ENCODE data around the gene DOP1A.
"Not testable (repeated sequence)": the region's sequence is repeated elsewhere in the genome, so short reads cannot be mapped to it uniquely, and the experiment has no call there.

Gene DOP1A

GRCh38 chr6:83151114-83151513 lies 83.6 kb downstream of the DOP1A start:
- DNase-seq (ENCODE audit: low read depth) = no peak

DNA sequence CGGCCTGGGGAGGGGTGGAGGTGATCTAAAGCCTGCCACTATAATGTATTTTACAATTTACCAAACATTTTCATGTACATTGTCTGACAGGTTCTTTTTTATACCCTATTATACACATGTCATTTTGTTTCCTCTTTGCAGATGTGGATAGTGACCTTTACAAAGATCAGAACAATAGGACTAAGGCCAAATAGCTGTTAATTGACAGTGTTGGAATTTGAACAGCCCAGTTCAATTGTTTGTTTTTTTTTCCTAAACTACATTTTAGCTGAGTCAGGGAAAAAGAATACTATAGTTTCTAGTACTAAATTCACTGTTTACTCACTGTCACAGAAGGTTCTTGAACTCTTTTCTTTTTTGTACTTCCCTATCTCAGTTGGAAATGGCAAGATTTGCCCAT lies 85.4 kb downstream of the DOP1A start:
- no peak for DNase-seq (ENCODE audit: low read depth)

DNA sequence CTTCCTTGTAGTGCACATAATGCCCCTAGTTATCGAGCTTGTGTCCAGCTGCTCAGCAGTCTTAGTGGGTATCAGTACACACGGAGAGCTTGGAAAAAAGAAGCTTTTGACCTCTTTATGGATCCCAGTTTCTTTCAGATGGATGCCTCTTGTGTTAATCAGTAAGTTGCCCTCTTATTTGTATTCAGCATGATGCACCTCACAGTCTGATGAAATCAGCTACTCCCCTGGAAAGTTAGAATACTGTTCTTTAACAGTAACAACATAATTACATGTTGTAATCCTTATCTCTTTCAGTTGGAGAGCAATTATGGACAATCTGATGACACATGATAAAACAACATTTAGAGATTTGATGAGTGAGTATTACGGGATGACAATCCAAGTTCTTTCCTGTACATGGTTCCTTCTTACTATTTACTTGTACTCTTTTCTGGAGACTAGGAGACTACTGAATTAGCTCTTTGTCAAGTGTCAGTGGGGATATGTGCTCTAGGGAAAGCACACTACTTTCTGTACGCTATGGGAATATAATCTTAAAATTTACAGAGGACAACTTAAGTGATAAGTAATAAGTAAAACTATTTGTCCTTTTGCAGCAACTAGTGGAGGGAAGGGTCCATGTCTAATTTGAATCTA lies 86.5 kb downstream of the DOP1A start:
- no peak for DNase-seq (ENCODE audit: low read depth)

GRCh38 chr6:83155794-83156193 lies 88.3 kb downstream of the DOP1A start:
- no peak for DNase-seq (ENCODE audit: low read depth)

- DNase-seq (ENCODE audit: low read depth) = no peak
These were observed 92.7 kb downstream of the DOP1A start for GRCh38 chr6:83160167-83160566.

GRCh38 chr6:83167726-83168278 lies 100.3 kb downstream of the DOP1A start:
- DNase-seq (ENCODE audit: low read depth) = no peak

- no peak for DNase-seq (ENCODE audit: low read depth)
These were observed 101.1 kb downstream of the DOP1A start for GRCh38 chr6:83168556-83168955.

DNA sequence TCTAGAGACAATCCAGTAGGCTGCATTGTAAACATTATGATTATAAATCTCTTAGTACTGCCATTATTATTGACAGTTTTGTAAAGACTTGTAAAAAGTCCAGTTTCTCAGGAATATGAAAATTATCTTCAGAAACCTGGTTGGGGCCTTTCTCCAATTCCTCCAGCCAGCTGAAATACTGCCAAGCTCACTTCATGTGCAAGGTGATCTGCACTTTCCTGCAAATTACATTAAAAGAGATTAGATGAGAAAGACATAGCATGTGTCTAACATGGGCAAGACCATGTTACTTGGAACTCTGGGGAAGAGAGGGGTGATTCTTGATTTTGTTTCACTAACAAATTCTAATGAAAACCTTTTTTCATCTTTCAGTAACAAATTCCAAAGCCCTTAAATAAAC lies 101.6 kb downstream of the DOP1A start:
- no peak for DNase-seq (ENCODE audit: low read depth)

DNA sequence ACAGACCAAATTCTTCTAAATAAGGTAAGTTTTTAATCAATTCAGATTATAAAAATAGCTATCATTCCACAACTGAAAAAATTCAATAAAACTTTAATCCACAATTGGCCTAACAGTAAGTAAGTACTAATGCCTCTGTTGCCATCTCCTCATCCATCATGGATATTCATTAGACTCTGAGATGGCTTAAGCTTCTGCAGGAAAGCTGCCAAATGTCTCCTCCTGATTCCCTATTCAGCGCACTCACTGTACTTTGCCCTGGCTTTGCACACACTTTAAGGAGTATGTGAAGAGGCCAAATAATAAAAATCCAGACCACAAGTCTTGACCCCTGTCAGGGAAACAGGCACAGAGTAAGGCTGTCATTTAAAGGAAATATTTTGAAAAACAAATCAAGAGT lies 102.0 kb downstream of the DOP1A start:
- DNase-seq (ENCODE audit: low read depth) = no peak

DNA sequence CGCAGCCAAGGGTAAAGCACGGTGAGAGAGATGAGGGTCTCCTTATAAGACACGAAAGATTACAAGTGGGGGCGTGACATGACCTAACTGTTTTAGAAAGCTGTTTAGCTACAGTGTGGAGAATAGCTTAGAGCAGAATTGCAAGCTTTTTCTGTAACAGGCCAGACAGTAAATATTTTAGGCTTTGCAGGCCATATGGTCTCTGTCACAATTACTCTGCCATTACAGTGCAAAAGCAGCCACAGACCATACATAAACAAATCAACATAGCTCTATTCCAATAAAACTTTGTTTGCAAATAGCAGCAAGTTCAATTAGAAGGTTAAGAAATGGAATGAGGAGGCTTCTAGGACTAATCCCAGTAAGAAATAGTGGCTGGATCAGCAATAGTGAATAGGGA lies 108.8 kb downstream of the DOP1A start:
- DNase-seq (ENCODE audit: low read depth) = no peak

DNA sequence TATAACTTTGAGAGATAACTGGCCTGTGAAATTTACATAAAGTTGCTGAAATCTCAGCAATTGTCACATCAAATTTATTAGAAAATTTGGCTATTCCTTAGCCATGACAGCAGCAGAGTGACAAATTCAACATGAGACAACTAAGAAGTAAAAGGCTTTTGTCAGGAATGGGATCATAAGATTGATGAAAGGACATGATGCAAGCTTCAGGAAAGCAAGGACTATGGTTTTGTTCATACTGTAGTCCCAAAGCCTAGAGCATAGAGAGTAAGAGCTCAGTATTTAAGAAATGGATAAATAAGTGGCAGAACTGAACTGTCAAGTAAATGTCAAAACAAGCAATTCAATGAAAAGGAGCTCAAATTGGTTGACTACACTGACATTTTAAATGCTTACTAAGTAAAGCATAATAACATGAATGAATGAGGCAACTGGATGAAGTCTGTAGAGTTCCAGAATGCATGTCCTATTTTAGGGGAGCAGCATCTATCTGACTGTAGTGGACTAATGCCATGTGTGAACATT lies 113.0 kb downstream of the DOP1A start:
- DNase-seq (ENCODE audit: low read depth) = no peak

GRCh38 chr6:83182114-83182513 lies 114.6 kb downstream of the DOP1A start:
- no peak for DNase-seq (ENCODE audit: low read depth)

GRCh38 chr6:83183082-83183828 lies 115.8 kb downstream of the DOP1A start:
- peak; percentile 92 for DNase-seq (ENCODE audit: low read depth)

DNA sequence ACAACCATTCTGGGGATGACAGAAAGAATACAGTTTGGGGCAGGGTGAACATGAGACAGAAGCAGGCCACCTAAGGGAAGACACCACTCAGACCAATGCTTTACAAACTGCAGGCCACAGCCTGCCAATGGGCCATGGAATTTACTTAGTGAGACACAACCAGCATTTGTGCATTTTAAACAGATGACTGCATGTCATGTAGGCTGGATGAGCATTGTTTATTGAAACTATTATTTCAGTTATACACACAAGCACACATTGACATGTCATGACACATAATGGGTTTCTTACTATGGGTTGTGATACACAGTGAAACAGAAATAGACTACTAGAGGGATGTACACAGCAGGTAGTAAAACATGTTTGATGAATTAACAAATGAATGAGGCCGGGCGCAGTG lies 117.6 kb downstream of the DOP1A start:
- DNase-seq (ENCODE audit: low read depth) = no peak

DNA sequence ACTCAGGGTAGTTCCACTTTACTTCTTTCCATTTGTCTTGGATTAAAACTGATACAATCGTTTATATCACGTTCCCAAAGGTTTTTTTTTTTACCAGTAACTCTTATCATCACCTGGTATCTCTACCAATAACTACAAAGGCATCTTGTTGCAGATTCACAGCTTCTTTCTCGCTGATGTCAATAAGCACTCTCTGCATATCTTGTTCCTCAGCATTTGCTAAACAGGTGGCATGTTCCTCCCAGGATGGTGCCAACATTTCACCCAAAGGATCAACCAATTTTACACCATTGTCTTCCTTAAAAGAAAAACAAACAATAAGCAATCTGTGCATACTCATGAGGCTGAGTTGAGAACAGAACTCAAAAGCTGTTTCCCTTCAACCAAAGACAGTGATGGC lies 121.0 kb downstream of the DOP1A start:
- DNase-seq (ENCODE audit: low read depth) = no peak

GRCh38 chr6:83190626-83191025 lies 123.2 kb downstream of the DOP1A start:
- no peak for DNase-seq (ENCODE audit: low read depth)

- not testable (repeated sequence) for DNase-seq (ENCODE audit: low read depth)
These were observed 124.5 kb downstream of the DOP1A start for GRCh38 chr6:83191974-83192373.

- DNase-seq (ENCODE audit: low read depth) = no peak
These were observed 125.0 kb downstream of the DOP1A start for GRCh38 chr6:83192456-83192855.

DNA sequence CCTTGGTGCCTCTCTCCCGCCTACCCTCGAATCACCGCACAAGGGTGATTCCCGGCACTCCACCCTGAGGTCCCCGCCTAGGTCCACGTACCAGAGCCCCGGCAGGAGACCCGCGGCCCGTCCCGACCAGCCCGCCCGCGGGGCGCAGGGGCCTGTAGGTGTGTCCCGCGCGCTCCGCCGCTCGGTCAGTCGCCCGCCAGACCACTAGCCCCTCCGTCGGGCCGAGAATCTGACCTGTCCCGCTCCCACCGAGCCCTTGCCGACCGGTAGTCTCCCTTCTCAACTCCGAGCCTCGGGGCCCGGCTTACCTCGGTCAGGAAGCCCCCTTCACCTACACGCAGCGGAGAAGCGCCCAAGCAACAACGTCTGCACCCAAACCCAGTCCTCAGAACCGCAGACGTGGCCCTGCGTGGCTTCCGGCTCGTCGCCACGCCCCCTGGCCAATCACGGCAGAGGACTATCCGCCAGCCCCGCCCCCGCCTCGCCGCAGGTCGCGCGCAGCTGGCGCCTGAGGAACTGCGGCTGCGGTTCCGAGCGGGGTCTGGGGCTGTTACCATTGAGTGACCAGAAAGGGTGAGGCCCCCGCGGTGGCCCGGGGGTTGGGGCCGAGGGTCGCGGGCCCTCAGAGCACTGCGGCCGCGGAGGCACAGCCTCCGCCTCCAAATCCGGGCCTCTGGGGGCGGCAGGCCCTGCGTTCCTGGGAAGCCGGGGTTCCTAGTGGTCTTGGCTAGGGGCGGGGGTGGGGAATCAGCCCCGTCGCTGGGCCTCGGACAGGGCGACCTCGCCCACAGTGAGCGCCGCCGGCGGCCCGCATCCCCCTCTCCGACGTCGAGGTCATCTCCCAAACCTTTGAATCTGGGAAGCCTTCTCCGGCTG lies 125.6 kb downstream of the DOP1A start, which contains the start of the genes PGM3 and RWDD2A:
PGM3 (minus strand) TSS at position 395 of the 876 bp plus-strand sequence. CDS start 2,253 bp downstream, outside the sequence.
RWDD2A (plus strand) TSS at position 487 of the 876 bp plus-strand sequence. CDS start 1,095 bp downstream, outside the sequence.
- DNase-seq (ENCODE audit: low read depth) = no peak

DNA sequence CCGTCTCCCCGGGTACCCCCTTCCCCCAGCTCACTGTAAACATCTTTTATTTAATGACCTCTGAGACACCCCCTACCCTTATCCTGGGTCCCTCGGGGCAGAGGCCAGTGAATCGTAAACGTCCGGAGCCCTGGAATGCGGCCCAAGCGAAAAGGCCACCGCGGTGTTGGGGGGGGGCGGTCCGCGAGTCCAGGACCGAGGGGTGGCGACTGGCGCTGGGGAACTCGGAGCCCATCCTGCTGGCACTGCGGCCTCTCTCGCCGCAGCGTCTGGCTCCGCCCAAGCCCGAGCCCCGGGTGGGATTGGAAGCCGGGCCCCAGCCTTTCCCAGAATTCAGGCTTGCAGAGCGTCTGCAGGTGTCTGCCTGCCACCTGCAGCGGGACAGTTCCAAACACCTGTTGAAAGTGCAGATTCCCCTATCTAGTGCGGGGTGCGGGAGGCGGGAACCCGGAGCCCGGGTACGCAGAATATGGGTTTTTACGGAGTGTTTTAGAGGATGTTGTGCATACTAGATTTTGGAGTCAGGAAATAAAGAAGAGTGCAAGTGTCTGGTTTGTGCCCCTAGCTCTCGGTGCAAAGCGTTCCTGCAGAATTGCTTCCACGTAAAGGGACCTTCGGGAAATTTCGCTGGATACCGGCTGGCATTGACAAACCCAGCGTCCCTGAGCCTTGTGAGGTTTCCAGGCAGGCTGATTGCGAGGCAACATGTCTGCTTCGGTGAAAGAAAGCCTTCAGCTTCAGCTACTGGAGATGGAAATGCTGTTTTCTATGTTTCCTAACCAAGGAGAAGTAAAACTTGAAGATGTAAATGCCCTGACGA lies 126.5 kb downstream of the DOP1A start:
- DNase-seq (ENCODE audit: low read depth) = no peak

Measured in non-pigmented ciliary epithelial cell (primary cell).